T-helper 17 cell (primary cell): ENCODE measurements around the gene CCDC102A. TPM values are rescaled to one million over a fixed set of nuclear protein-coding genes. Genes with fewer than 3 reads are reported as not detected.

Source experiments
- ATAC-seq: fragments of 150-1000 bp; cut with Tn5 transposase; 2 replicates; pipeline ENCODE4 v1.10.0; 2021; ENCODE audit warnings: mild to moderate bottlenecking, moderate library complexity
- DNase-seq, 3 donors: peaks; one replicate each; pipeline versions ENCODE4 v3.0.0 to v3.0.0-alpha.2; 2020 to 2021
- H3K9me3 ChIP-seq: one replicate; pipeline ENCODE4 v1.7.0; 2013; ENCODE audit warnings: low read length, mild to moderate bottlenecking; ENCODE audit not compliant: control insufficient read depth, poor library complexity, severe bottlenecking
- H3K27ac Mint-ChIP-seq: one replicate; pipeline ENCODE4 v1.8.0; 2022; ENCODE audit warnings: mild to moderate bottlenecking, moderate library complexity, mixed read lengths
- H3K27me3 Mint-ChIP-seq: one replicate; pipeline ENCODE4 v1.8.0; 2022; ENCODE audit warnings: mixed read lengths
- H3K36me3 Mint-ChIP-seq: one replicate; pipeline ENCODE4 v1.8.0; 2022; ENCODE audit warnings: low read depth, mixed read lengths
- H3K4me1 Mint-ChIP-seq: one replicate; pipeline ENCODE4 v1.8.0; 2022; ENCODE audit warnings: mild to moderate bottlenecking, mixed read lengths
- H3K4me3 Mint-ChIP-seq: one replicate; pipeline ENCODE4 v1.8.0; 2022; ENCODE audit warnings: mild to moderate bottlenecking, moderate library complexity, mixed read lengths
- total RNA-seq, 4 donors: library from RNA in 2 of 4; stranded (reverse) in 2 of 4; gene quantifications; one replicate each; pipeline ENCODE4 v1.2.3 and lab custom pipeline; 2022 to 2026

CCDC102A gene
- total RNA-seq, 2 donors from 2014 or later, result 3.1 to 4.9 TPM

GRCh38 chr16:57538235-57538721 lies 1.9 kb upstream of the CCDC102A start:
- Mint-ChIP-seq H3K36me3 (peaks cover 2% of the 10 kb centered on the region), H3K4me3 (peak overlapping the region; percentile 89), H3K4me1 (peaks cover 58% of the 10 kb centered on the region), H3K27ac (peak overlapping the region; percentile 95), H3K27me3 (no peaks in the 10 kb centered on the region)
- no peaks in the 10 kb centered on the region for H3K9me3 ChIP-seq
- DNase-seq (no peak), ATAC-seq (no peak)

- no peaks in the 10 kb centered on the region for H3K27me3 Mint-ChIP-seq
- peaks cover 2% of the 10 kb centered on the region for H3K36me3 Mint-ChIP-seq
- ATAC-seq, result no peak
- H3K9me3 ChIP-seq, result no peaks in the 10 kb centered on the region
- peak overlapping the region; percentile 95 for H3K27ac Mint-ChIP-seq
- no peak for DNase-seq
- H3K4me3 Mint-ChIP-seq, result peak overlapping the region; percentile 89
- peaks cover 59% of the 10 kb centered on the region for H3K4me1 Mint-ChIP-seq
These were observed 1.3 kb upstream of the CCDC102A start for GRCh38 chr16:57537581-57538234.

- Mint-ChIP-seq H3K4me1 (peaks cover 58% of the 10 kb centered on the region), H3K27ac (peak overlapping the region; percentile 95), H3K4me3 (peak overlapping the region; percentile 89), H3K36me3 (peaks cover 2% of the 10 kb centered on the region), H3K27me3 (no peaks in the 10 kb centered on the region)
- no peaks in the 10 kb centered on the region for H3K9me3 ChIP-seq
- no peak for DNase-seq
- no peak for ATAC-seq
These were observed 779 bp upstream of the CCDC102A start for GRCh38 chr16:57537194-57537505.

GRCh38 chr16:57535680-57536305 lies 578 bp downstream of the CCDC102A start:
- H3K36me3 Mint-ChIP-seq, result peaks cover 2% of the 10 kb centered on the region
- H3K9me3 ChIP-seq, result no peaks in the 10 kb centered on the region
- H3K27ac Mint-ChIP-seq, result peak overlapping the region; percentile 94
- ATAC-seq (peak; percentile 91), DNase-seq (peak; percentile 91 to 95 (median 95))
- peak overlapping the region; percentile 85 for H3K4me3 Mint-ChIP-seq
- no peaks in the 10 kb centered on the region for H3K27me3 Mint-ChIP-seq
- peaks cover 65% of the 10 kb centered on the region for H3K4me1 Mint-ChIP-seq

- H3K36me3 Mint-ChIP-seq, result peaks cover 2% of the 10 kb centered on the region
- H3K27ac Mint-ChIP-seq, result peak overlapping the region; percentile 94
- H3K27me3 Mint-ChIP-seq, result no peaks in the 10 kb centered on the region
- ATAC-seq, result no peak
- no peaks in the 10 kb centered on the region for H3K9me3 ChIP-seq
- peak overlapping the region; percentile 85 for H3K4me3 Mint-ChIP-seq
- DNase-seq, result no peak
- H3K4me1 Mint-ChIP-seq, result peaks cover 71% of the 10 kb centered on the region
These were observed 1.3 kb downstream of the CCDC102A start for GRCh38 chr16:57534881-57535658.

GRCh38 chr16:57534337-57534880 lies 2.0 kb downstream of the CCDC102A start:
- Mint-ChIP-seq H3K4me1 (peaks cover 77% of the 10 kb centered on the region), H3K4me3 (peak overlapping the region; percentile 85), H3K27ac (peak overlapping the region; percentile 94), H3K27me3 (no peaks in the 10 kb centered on the region), H3K36me3 (peaks cover 2% of the 10 kb centered on the region)
- H3K9me3 ChIP-seq, result no peaks in the 10 kb centered on the region
- DNase-seq (no peak), ATAC-seq (no peak)

- H3K9me3 ChIP-seq, result no peaks in the 10 kb centered on the region
- Mint-ChIP-seq H3K4me3 (peak overlapping the region; percentile 85), H3K27me3 (no peaks in the 10 kb centered on the region), H3K27ac (peak overlapping the region; percentile 94), H3K36me3 (no peaks in the 10 kb centered on the region), H3K4me1 (peaks cover 72% of the 10 kb centered on the region)
- DNase-seq (peak in 2 of 3 donors; percentile 31 to 44), ATAC-seq (no peak)
These were observed 2.7 kb downstream of the CCDC102A start for GRCh38 chr16:57533431-57534336.

- no peak for DNase-seq
- ATAC-seq, result no peak
- Mint-ChIP-seq H3K4me1 (peaks cover 59% of the 10 kb centered on the region), H3K36me3 (no peaks in the 10 kb centered on the region), H3K4me3 (no peak overlapping the region), H3K27ac (peak overlapping the region; percentile 99), H3K27me3 (no peaks in the 10 kb centered on the region)
- no peaks in the 10 kb centered on the region for H3K9me3 ChIP-seq
These were observed 4.1 kb downstream of the CCDC102A start for GRCh38 chr16:57532266-57532625.

- Mint-ChIP-seq H3K4me1 (peaks cover 54% of the 10 kb centered on the region), H3K36me3 (no peaks in the 10 kb centered on the region), H3K27me3 (no peaks in the 10 kb centered on the region), H3K27ac (peak overlapping the region; percentile 99), H3K4me3 (peak overlapping the region; percentile 90)
- no peaks in the 10 kb centered on the region for H3K9me3 ChIP-seq
- DNase-seq (no peak), ATAC-seq (no peak)
These were observed 4.6 kb downstream of the CCDC102A start for GRCh38 chr16:57531635-57532265.

- no peaks in the 10 kb centered on the region for H3K36me3 Mint-ChIP-seq
- peaks cover 54% of the 10 kb centered on the region for H3K4me1 Mint-ChIP-seq
- peak overlapping the region; percentile 90 for H3K4me3 Mint-ChIP-seq
- no peaks in the 10 kb centered on the region for H3K9me3 ChIP-seq
- DNase-seq (no peak), ATAC-seq (no peak)
- H3K27ac Mint-ChIP-seq, result peak overlapping the region; percentile 99
- no peaks in the 10 kb centered on the region for H3K27me3 Mint-ChIP-seq
These were observed 5.2 kb downstream of the CCDC102A start for GRCh38 chr16:57531253-57531575.

- Mint-ChIP-seq H3K27me3 (no peaks in the 10 kb centered on the region), H3K27ac (peak overlapping the region; percentile 99), H3K36me3 (no peaks in the 10 kb centered on the region), H3K4me1 (peaks cover 54% of the 10 kb centered on the region), H3K4me3 (peak overlapping the region; percentile 90)
- DNase-seq (no peak), ATAC-seq (no peak)
- H3K9me3 ChIP-seq, result no peaks in the 10 kb centered on the region
These were observed 5.7 kb downstream of the CCDC102A start for GRCh38 chr16:57530522-57531252.

GRCh38 chr16:57530104-57530521 lies 6.3 kb downstream of the CCDC102A start:
- H3K9me3 ChIP-seq, result no peaks in the 10 kb centered on the region
- Mint-ChIP-seq H3K27ac (peak overlapping the region; percentile 99), H3K4me1 (peaks cover 52% of the 10 kb centered on the region), H3K27me3 (no peaks in the 10 kb centered on the region), H3K4me3 (peak overlapping the region; percentile 90), H3K36me3 (no peaks in the 10 kb centered on the region)
- ATAC-seq (peak; percentile 86), DNase-seq (peak; percentile 33 to 48 (median 35))
